Fibroblast of skin of back (primary cell): Measurements from ENCODE around the gene SLCO4A1.
"Not testable (repeated sequence)": the region's sequence is repeated elsewhere in the genome, so short reads cannot be mapped to it uniquely, and the experiment has no call there.

Experiments
- DNase-seq: peaks from one replicate; pipeline ENCODE4 v3.0.0-alpha.2; 2013

SLCO4A1 gene

DNA sequence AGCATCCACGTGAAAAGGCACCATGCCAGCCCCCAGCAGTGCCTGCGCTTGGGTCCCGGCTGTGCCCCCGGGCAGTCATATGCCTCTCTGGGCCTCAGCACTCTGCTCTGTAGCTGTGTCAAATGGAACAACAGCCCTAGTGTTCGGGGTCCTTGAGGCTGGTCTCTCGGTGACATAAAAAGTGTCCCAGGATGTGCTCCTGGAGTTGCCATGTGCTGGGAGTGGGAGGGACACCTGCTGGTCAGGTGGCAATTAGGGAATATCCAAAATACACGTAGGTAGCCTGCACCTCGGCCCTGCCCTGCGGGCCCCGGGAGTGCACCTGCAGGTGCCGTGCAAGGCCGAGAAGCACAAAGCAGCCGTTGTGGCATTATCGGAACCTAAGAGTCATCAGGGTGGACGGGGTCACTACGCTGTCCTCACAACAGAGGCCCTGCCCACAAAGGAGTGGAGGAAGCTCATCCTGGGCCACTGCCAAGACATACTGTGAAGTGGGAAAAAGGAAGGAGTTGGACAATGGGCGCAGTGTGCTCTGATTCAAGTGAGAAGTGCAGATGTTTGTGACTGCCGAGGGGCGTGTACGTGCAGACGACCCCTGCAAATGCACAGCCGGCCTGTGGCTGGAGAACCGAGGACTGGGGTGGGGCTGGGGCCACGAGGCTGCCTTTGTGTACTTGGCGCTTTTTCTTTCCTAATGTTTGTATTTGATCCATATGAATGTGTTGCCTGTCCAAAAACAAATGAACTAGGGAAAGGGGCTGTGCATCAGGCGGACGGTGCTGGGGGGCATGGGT, 24.6 kb downstream of the SLCO4A1 start:
- no peak for DNase-seq

DNA sequence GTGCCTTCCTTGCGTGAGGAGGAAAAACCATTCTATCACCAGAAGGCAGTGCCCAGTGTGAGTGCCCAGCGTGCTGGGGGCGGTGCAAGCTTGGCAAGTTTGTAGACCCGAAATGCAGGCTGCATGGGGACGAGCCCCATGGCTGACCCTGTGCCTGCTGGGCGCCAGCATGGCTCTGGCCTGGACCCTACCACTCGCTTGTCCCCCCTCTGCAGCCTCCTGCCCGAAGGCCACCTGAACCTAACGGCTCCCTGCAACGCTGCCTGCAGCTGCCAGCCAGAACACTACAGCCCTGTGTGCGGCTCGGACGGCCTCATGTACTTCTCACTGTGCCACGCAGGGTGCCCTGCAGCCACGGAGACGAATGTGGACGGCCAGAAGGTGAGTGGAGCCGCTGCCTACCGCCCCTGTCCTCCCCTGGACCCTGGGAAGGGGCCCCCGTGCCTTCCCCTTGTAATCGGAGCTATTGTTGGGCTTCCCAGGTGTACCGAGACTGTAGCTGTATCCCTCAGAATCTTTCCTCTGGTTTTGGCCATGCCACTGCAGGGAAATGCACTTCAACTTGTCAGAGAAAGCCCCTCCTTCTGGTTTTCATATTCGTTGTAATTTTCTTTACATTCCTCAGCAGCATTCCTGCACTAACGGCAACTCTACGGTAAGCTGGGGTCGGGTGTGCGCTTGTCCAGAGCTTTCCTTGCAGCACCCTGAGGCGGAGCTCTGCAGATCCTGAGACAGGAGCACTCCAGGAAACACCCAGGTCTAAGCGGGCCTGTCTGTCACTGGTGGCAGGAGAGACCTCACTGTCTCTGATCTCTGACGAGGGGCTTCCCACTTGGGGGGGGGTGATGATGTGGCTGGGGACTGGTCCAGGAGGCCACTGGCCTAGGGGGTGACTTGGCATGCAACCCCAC, 25.5 kb downstream of the SLCO4A1 start:
- DNase-seq: no peak

DNA sequence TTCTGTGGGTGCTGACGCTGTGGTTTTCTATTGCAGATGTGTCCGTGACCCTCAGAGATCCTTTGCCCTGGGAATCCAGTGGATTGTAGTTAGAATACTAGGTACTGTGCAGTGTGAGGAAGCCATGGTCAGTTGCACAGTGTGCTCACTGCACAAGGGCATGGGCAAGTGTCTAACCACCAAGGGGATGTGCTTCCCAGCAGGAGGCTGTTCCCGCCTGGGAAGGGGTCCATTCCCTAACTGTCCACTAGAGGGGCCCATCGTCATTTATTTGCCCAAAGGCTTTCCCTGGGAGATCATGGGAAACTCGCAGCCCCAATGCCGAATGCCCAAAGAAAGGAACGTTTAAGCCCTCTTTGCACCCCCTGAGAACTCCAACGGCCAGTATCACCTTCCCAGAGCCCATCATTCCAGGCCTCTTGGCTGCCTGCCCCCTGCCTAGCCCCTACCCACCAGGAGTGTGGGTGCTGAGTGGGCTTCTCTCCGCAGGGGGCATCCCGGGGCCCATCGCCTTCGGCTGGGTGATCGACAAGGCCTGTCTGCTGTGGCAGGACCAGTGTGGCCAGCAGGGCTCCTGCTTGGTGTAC, 26.2 kb downstream of the SLCO4A1 start:
- peak; percentile 73 for DNase-seq

DNA sequence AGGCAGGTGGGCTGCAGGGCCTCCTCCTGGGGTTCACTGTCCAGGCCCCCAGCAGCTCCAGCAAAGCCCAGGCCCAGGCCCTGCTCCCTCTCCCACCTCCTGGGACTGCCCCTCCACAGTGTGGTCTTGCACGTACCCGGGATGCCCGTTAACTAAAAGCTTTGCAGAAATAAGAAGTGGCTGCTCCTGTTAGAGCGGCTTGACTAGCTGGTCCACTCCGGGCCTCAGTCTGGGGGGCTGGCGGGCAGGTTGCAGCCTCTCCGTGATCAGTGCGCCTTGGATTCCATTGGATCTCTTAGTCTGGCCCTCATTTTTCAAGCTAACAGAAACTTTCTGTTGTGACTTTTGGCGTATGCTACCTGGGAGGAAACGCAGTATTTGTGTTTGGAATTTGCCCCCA, 26.9 kb downstream of the SLCO4A1 start:
- DNase-seq: no peak

DNA sequence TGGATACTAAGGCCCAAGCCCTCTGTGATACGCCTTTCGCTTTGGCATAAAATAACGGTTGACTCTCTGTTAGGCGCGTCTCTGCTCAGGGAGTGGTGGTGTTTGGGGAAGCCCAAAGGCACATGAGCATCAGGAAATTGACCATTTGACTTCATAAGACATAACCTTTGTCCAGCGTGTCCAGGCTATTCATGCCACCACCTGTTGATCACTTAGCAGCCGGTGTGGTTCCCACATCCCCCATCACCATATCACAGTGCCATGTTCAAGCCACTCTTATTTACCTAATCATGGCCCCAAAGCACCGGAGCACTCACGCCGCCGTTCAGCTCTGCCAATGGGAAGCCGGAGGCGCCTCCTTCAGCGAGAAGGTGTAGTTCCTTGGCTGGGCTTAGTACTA, 27.9 kb downstream of the SLCO4A1 start:
- no peak for DNase-seq

DNA sequence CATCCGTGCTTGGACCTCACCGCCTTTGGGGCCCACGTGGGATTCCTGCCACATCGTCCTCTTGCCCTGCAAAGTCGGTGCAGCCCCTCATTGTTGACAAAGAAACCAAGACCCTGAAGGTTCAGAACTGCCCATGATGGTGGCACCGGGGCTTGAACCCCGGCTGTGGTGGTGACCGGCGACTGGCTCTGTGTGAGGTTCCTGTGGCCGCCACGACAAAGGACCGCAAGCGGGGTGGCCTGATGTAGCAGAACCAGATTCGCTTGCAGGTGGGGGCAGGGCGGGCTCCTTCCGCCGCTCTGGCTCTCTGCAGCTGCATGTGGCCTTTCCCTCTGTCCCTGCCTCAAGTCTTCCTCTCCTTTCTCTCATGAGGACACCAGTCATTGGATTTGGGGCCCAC, 28.7 kb downstream of the SLCO4A1 start:
- no peak for DNase-seq

DNA sequence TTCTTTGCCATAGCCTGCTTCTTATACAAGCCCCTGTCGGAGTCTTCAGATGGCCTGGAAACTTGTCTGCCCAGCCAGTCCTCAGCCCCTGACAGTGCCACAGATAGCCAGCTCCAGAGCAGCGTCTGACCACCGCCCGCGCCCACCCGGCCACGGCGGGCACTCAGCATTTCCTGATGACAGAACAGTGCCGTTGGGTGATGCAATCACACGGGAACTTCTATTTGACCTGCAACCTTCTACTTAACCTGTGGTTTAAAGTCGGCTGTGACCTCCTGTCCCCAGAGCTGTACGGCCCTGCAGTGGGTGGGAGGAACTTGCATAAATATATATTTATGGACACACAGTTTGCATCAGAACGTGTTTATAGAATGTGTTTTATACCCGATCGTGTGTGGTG, 29.5 kb downstream of the SLCO4A1 start:
- no peak for DNase-seq

DNA sequence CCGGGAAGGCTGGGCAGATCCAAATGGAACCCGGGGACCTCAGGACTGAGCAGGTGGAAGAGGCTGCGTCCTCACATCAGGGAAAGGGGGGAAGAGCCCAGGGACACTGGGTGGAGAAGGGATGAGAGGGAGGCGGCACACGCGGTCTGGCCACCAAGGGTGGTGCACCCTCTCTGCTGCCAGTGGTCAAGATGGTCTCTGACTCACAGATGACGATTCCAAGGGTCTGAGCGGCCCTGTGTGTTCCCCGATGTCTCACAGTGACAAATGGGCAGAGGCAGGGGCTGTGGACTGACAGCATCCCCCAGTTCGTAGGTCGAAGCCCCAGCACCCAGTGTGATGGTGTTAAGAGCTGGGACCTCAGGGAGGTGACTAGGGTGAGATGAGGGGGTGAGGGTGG, 32.1 kb downstream of the SLCO4A1 start:
- DNase-seq: no peak

DNA sequence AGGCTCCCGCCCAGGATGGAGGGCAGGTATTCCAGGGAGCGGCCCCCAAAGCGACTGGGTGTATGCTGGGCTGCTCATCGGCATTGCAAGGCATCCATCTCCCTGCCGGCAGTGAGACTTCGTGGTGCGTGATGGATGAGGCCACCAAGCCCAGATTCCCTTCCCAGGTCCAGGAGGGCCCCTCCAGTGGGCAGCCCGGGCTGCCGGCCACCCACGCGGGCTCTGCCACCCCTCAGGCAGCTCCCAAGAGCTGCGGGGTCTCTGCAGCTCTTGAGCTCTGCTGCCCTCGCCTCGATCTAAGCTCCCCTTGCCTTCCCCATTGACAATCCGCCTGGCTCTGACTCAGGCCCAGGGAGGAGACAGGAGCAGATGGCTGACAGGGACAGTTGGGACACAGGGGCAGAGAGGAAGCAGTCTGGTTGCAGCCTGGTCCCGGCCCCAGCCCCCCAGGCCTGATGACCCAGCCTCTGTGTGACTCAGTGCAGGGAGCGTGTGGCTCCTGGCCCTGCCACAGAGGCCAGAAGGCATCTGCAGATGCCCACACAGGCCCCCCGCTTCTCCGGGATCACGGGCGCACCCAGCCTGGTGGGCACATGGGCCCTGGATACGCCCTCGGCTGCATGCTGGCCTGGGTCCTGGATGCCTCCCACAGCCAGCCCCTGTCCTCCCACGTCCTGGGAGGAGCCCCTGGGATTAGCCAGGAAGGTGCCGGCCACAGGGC, 33.0 kb downstream of the SLCO4A1 start:
- DNase-seq: peak; percentile 26

DNA sequence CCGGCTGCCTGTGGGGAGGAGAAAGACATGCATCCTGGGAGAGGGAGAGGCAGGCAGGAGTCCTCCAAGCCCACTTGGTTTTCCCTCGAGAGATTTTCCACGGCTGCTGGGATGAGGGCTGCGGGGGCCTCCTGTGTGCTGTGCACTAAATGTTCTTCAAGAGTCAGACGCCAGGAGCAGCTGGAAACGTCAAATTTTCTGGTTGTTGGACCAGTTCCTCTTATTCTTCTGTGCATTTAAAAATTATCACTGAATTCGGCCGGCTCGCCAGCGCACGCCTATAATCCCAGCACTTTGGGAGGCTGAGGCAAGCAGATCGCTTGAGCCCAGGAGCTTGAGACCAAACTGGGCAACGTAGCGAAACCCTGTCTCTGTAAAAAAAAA, 33.6 kb downstream of the SLCO4A1 start:
- no peak for DNase-seq

DNA sequence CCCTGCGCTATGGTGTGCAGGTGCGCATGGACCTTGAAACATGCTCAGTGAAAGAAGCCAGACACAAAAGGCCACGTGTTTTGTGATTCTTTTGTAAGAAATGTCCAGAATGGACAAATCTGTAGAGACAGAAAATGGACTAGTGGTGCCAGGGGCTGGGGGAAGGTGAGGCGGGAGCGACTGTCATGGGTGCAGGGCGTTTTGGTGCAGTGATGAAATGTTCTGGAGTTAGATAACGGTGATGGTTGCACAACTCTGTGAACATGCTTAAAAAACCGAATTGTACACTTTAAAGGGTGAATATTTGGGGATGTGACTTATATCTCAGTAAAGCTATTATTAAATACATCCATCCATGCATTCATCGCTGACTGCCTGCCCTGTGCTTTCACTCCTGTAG, 34.7 kb downstream of the SLCO4A1 start:
- DNase-seq: no peak

DNA sequence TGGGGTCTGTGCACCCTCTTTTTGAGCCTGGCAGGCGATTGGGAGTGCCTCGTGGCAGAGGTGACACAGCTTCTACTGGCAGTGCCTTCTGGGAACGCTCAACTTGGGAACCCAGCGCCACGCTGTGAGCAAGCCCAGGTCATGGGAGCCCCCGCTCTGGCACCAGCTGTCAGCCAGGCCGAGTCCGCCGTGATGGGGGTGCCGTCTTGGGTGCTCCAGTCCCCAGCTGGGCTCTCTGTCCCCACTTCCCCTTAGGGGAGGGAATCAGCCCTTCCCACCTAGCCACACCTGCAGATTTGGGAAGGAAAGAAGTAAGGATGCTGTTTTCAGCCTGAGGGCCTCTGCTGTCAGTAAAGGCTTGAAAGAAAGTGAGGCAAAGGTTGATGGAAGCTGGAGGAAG, 35.4 kb downstream of the SLCO4A1 start:
- DNase-seq: no peak

DNA sequence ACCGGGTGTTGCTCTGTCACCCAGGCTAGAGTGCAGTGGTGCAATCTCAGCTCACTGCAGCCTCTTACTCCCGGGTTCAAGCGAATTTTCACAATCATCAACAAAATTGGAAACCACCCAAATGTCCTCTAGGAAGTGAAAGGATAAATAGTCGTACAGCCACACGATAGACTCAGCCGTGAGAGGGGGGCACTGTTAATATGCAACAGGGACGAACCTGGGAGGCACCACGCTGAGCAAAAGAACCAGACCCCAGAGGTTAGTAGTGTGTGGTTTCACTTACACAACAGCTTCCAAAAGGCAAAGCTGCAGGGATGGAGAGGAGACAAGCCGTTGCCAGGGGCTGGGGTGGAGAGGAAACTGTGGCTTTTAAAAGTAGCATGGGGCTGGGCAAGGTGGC, 36.2 kb downstream of the SLCO4A1 start:
- DNase-seq: no peak

DNA sequence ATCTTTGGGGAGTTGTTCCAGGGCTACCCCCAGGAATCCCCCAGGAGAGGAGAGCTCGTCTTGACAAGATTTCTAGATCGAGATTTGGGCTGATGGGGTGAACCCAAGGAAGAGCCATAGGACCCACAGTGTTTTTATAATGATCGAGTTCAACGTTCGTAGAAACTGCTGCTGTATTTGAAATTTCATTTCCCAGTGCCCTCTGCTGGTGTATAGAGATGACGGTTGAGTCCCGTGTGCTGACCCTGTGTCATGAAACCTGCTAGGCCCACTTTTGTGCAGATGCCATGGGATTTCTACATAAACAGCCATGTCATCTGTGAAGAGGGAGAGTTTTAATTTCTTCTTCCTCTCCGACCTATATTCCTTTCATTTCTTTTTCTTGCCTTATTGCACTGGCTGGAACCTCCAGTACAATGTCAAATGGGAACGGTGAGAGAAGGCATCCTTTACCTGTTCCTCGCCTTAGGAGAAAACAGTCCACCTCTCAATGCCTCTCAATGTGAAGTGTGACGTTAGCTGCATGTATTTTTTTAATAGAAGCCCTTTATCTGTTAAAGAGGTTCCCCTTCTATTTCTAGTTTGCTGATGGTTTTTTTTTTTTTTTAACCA, 37.8 kb downstream of the SLCO4A1 start:
- no peak for DNase-seq

DNA sequence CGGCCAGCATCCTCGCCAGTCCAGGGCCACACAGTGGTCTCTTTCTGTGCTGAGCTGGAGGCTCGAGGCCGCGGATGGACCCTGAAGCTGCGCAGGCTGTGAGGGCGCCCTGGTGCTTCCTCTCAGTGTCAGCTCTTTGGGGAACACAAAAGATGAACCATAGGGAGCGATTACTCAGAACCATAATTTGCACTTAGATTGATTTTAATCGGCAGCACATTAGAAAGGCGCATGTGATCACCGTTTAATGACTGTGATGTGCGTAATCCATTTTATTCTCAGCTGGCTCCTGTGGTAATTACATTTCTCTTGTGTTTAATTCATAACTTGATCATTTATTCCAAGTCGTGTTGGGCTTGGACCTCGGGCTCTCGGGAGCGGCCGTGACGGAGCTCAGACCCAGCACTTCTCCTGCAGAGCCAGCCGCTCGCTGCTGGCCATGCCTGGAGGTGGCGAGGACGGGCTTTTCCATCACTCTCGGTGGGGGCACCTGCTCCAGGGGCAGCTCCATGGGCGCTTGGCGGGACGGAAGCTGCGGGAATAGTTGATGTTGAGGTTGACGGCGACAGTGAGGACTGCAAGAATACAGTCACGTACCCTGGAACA, 40.7 kb downstream of the SLCO4A1 start:
- no peak for DNase-seq

DNA sequence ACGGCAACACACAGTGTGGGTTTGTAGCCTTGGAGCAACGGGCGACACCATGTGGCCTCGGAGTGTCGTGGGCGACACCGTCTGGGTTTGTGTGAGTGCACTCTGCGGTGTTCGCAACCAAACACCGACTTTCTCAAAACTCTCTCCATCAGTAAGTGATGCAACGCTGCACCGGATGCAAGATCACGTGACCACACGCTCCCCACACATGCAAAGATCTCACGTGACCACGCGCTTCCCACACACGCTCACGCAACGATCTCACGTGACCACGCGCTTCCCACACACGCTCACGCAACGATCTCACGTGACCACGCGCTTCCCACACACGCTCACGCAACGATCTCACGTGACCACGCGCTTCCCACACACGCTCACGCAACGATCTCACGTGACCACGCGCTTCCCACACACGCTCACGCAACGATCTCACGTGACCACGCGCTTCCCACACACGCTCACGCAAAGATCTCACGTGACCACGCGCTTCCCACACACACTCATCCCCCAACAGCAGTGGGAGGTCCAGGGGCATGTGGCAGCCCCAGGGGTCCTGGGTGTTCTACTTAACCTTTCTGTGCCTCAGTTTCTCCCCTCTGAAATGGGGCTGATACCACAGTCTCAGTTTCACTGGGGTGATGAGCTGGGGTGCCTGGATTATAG, 41.5 kb downstream of the SLCO4A1 start:
- not testable (repeated sequence) for DNase-seq

DNA sequence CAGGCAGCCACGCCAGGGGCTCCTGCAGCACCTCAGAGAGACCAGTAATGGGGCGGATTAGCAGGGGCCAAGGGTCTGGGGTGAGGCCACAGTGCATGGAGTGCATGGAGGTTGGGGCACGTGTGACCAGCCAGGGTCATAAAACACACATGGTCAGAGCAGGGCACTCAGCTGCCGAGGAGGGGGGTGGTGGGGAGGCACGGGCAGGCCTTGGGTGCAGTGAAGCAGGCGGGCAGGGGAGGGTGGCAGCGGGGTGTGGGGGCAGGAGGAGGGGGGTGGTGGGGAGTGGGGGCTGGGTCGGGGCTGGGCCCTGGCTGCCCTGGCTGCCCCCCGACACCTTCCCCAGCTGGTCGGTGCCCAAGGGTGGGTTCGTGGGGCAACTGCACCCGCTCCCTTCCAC, 42.7 kb downstream of the SLCO4A1 start:
- no peak for DNase-seq

DNA sequence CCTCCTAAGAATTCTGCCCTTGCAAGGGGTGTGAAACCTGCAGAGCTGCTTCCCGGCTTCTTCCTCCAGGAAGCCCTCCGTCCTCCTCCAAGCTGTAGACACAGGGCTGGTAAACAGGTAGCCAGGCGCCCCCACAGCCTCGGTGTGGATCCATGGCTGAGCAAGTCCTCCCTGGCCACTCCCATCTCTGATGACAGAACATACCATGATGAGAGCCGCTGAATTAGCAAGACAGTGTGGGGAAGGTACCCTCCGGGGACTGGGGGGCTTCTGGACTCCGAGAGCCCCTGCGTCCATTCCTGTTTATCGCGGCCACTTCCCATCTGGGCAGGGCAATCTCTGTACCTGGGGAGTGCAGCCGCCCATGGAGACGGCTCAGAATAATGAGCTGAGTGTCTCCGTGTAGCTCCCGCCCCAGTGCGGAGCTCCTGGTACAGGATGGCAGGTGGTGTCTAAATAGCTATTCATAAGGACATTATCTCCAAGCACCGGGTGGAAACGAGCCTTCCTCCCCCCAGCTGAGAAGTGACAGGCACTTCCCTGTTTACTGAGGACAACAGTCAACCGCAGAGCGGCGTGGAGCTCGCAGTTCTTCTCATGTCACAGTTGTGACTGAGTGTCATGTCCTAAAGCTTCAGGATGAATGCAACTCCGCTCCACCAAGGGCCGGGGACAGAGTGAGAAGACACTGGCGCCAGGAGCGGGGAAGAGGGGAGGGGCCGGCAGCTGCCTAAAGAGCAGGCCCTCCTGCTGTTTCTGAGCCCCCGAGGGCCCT, 43.7 kb downstream of the SLCO4A1 start:
- no peak for DNase-seq

DNA sequence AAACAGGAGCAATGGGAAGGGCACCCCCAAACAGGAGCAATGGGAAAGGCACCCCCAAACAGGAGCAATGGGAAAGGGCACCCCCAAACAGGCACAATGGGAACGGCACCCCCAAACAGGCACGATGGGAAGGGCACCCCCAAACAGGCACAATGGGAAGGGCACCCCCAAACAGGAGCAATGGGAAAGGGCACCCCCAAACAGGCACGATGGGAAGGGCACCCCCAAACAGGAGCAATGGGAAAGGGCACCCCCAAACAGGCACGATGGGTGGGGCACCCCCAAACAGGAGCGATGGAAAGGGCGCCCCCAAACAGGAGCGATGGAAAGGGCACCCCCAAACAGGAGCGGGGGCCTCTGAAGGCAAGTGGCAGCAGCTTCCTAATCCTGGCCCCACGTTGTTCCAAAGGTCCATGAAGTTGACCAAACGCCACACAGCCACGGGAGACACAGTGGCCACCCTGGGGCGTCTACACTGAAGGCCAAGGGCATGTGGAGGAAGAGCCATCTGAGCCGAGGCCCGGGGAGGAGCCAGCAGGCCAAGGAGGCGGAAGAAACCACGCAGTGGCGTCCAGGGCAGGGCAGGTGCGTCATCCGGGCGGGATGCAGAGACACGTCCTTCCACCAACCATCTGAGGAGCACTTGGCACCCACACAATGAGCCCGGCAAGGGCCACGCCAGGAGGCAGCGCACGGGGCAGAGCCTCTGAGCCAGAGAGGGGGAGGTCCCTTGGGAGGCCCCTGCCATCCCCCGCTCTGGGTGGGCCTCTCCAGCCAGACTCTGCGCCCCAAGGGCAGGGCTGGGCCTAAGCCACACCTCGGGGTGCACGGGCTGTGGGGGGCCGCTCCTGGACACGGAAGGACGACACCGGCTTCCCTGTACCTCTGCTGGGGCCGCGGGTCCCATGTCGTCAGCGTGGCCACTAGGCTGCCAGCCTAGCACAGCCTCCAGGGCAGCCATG, 44.8 kb downstream of the SLCO4A1 start:
- DNase-seq: no peak
